ENCODE results near the gene POLR1A.

Gene POLR1A

GRCh38 chr2:86066007-86066578 lies 39.6 kb downstream of the POLR1A start:
- H3K27ac ChIP-seq (ENCODE audit: low read length) = no peak overlapping the region
- no peaks in the 10 kb centered on the region for H4K20me1 ChIP-seq (ENCODE audit: insufficient read depth, low read length)
- H3K79me2 ChIP-seq (ENCODE audit: insufficient read depth, low read length) = no peaks in the 10 kb centered on the region
- H3K27me3 ChIP-seq (ENCODE audit: insufficient read depth, low read length, poor library complexity) = no peaks in the 10 kb centered on the region
- DNase-seq = no peak
- no peak overlapping the region for H3K9ac ChIP-seq (ENCODE audit: low read depth, low read length)
- H3K4me1 ChIP-seq (ENCODE audit: insufficient read depth, low read length) = peaks cover 26% of the 10 kb centered on the region
- H3K4me3 ChIP-seq (ENCODE audit: low read depth in 1 of 2, low read length in 2 of 2) = no peak overlapping the region
- no peak overlapping the region for H2AFZ ChIP-seq (ENCODE audit: low read depth, low read length)
- H3K4me2 ChIP-seq (ENCODE audit: insufficient read depth, low read length) = no peak overlapping the region
- H3K9me3 ChIP-seq (ENCODE audit: insufficient read depth, low read length, severe bottlenecking) = no peaks in the 10 kb centered on the region
- peaks cover 93% of the 10 kb centered on the region for H3K36me3 ChIP-seq (ENCODE audit: insufficient read depth, low read length)
- no peak for TF ChIP-seq CTCF (IDR thresholded peaks at IDR 0.05; ENCODE audit: borderline replicate concordance, extremely low read depth, low read length, poor library complexity, severe bottlenecking)
- TF ChIP-seq EZH2 (IDR thresholded peaks at IDR 0.05; ENCODE audit: borderline replicate concordance, low read depth, low read length, severe bottlenecking) = no peak
- no peak for ATAC-seq (ENCODE audit: insufficient read depth, low read depth)

- DNase-seq (no peak), ATAC-seq (ENCODE audit: insufficient read depth, low read depth) (no peak)
These were observed 40.2 kb downstream of the POLR1A start for GRCh38 chr2:86065512-86065911.

GRCh38 chr2:86064006-86064405 lies 41.7 kb downstream of the POLR1A start:
- no peak for ATAC-seq (ENCODE audit: insufficient read depth, low read depth)
- Histone ChIP-seq H3K79me2 (ENCODE audit: insufficient read depth, low read length) (no peaks in the 10 kb centered on the region), H3K4me3 (ENCODE audit: low read depth in 1 of 2, low read length in 2 of 2) (no peak overlapping the region), H4K20me1 (ENCODE audit: insufficient read depth, low read length) (no peaks in the 10 kb centered on the region), H2AFZ (ENCODE audit: low read depth, low read length) (no peak overlapping the region), H3K4me2 (ENCODE audit: insufficient read depth, low read length) (no peak overlapping the region), H3K27me3 (ENCODE audit: insufficient read depth, low read length, poor library complexity) (no peaks in the 10 kb centered on the region), H3K4me1 (ENCODE audit: insufficient read depth, low read length) (peaks cover 13% of the 10 kb centered on the region), H3K9me3 (ENCODE audit: insufficient read depth, low read length, severe bottlenecking) (no peaks in the 10 kb centered on the region), H3K36me3 (ENCODE audit: insufficient read depth, low read length) (peaks cover 93% of the 10 kb centered on the region), H3K27ac (ENCODE audit: low read length) (no peak overlapping the region), H3K9ac (ENCODE audit: low read depth, low read length) (no peak overlapping the region)
- DNase-seq = no peak
- no peak for TF ChIP-seq CTCF (IDR thresholded peaks at IDR 0.05; ENCODE audit: borderline replicate concordance, extremely low read depth, low read length, poor library complexity, severe bottlenecking)
- TF ChIP-seq EZH2 (IDR thresholded peaks at IDR 0.05; ENCODE audit: borderline replicate concordance, low read depth, low read length, severe bottlenecking) = no peak

More at GRCh38 chr2:86065512-86065911, 40.2 kb downstream of the POLR1A start:
- H3K36me3 ChIP-seq (ENCODE audit: insufficient read depth, low read length) = peaks cover 93% of the 10 kb centered on the region
- H3K27me3 ChIP-seq (ENCODE audit: insufficient read depth, low read length, poor library complexity) = no peaks in the 10 kb centered on the region
- H3K9me3 ChIP-seq (ENCODE audit: insufficient read depth, low read length, severe bottlenecking) = no peaks in the 10 kb centered on the region
- H3K4me1 ChIP-seq (ENCODE audit: insufficient read depth, low read length) = peaks cover 26% of the 10 kb centered on the region
- no peak overlapping the region for H3K27ac ChIP-seq (ENCODE audit: low read length)
- no peaks in the 10 kb centered on the region for H3K79me2 ChIP-seq (ENCODE audit: insufficient read depth, low read length)
- no peaks in the 10 kb centered on the region for H4K20me1 ChIP-seq (ENCODE audit: insufficient read depth, low read length)
- no peak overlapping the region for H3K4me2 ChIP-seq (ENCODE audit: insufficient read depth, low read length)
- no peak overlapping the region for H3K4me3 ChIP-seq (ENCODE audit: low read depth in 1 of 2, low read length in 2 of 2)
- no peak overlapping the region for H3K9ac ChIP-seq (ENCODE audit: low read depth, low read length)
- TF ChIP-seq CTCF (IDR thresholded peaks at IDR 0.05; ENCODE audit: borderline replicate concordance, extremely low read depth, low read length, poor library complexity, severe bottlenecking) (no peak), EZH2 (IDR thresholded peaks at IDR 0.05; ENCODE audit: borderline replicate concordance, low read depth, low read length, severe bottlenecking) (no peak)
- H2AFZ ChIP-seq (ENCODE audit: low read depth, low read length) = no peak overlapping the region

All from DND-41 (cell line).